ENCODE results near the gene PEX11B. TPM values are rescaled to one million over a fixed set of nuclear protein-coding genes. Genes with fewer than 3 reads are reported as not detected.
A peak's percentile ranks its signal among the peaks of the same experiment; 100 is the strongest.

PEX11B gene, protein sequence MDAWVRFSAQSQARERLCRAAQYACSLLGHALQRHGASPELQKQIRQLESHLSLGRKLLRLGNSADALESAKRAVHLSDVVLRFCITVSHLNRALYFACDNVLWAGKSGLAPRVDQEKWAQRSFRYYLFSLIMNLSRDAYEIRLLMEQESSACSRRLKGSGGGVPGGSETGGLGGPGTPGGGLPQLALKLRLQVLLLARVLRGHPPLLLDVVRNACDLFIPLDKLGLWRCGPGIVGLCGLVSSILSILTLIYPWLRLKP
- 20.7 TPM for total RNA-seq

DNA sequence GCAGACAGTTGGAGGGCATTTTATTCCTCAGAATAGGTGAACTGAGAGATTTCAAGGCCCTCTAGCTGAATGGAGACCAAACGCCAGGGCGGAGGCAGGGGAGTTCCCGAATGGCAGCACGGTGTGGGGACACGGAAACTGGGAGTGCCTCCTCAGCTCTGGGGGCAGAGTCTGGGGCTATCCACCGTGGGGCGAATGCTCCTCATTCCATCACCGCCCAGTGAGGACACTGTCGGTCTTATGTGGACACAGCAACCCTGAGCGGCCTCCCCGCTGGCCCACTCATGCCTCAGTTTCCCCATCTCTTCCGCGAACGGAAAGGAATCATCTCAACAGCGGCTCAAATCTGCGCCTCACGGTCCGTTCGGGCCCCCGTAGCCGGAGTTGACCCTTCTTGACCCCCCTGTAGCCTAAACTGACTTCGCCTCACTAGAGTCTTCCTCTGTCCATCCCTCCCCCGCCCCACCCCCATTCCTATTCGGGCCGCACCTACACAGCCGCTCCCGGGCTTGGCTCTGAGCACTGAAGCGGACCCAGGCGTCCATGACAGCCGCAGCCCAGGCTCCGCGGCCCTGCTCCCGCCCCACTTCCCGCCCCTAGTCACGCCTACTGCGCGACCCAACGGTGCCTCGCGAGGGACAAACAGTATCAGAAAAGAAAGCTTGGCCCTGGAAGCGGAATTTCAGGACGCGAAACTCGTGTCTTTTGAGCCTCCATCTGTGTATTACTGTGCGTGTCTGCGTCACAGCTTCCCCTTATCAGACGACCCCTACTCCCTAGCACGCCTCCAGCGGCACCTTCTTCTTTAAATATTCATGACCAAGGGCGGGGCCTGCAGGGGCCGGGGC, at the start of gene PEX11B:
PEX11B (minus strand) TSS at position 574 of the 848 bp plus-strand sequence; CDS start at position 545, 29 bp downstream.
- intact Hi-C loops (cut with DNase I): no loop called here
- peak; percentile 98 for ATAC-seq

DNA sequence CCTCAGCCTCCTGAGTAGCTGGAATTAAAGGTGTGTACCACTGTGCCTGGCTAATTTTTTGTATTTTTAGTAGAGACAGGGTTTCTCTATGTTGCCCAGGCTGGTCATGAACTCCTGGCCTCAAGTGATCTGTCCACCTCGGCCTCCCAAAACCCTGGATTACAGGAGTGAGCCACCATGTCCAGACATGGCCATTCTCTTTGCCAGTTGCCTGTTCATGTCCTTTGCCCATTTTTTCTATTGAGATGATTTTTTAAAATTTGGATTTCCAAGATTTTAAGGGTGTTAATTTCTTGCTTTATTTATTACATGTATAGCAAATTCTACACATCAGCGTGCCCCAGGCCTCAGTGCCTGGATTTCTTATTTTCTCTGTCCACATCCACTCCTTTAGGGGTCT, 48.8 kb upstream of the PEX11B start:
- intact Hi-C loops (cut with DNase I): no loop called here
- ATAC-seq: no peak

More for the DNA sequence above, at the start of gene PEX11B:
- DNase-seq (ENCODE audit: low spot score): peak; percentile 94

DNA sequence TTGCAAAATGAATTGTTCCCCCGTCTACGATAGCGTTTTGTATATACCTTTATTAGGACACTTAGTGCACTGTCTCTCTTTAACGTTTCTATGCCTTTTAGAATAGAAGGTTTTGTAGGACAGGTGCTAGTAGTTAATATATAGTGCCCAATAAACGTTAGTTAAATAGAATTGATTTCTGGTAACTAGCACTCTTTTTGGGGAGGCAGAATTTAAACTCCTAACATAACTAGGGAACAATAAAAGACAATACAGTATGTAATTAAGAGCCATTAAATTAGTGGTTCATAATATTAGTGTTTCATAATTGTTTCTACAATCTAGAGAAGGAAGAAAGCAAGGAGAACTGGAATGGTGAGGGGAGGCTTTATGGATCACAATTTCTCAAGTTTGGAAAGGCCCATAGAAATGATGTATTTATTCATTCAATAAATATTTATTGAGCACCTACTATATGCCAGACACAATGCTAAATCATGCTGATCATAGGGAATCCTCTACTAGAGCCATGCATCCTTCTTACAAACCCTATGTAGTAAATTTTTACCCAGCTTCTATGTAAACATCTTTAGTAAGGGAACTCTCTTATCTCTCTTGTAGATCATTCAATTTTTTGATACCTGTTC, 46.7 kb upstream of the PEX11B start:
- DNase-seq (ENCODE audit: low spot score) (no peak), ATAC-seq (no peak)
- intact Hi-C loops (cut with DNase I): no loop called here

More for the DNA sequence above, 48.8 kb upstream of the PEX11B start:
- no peak for DNase-seq (ENCODE audit: low spot score)

DNA sequence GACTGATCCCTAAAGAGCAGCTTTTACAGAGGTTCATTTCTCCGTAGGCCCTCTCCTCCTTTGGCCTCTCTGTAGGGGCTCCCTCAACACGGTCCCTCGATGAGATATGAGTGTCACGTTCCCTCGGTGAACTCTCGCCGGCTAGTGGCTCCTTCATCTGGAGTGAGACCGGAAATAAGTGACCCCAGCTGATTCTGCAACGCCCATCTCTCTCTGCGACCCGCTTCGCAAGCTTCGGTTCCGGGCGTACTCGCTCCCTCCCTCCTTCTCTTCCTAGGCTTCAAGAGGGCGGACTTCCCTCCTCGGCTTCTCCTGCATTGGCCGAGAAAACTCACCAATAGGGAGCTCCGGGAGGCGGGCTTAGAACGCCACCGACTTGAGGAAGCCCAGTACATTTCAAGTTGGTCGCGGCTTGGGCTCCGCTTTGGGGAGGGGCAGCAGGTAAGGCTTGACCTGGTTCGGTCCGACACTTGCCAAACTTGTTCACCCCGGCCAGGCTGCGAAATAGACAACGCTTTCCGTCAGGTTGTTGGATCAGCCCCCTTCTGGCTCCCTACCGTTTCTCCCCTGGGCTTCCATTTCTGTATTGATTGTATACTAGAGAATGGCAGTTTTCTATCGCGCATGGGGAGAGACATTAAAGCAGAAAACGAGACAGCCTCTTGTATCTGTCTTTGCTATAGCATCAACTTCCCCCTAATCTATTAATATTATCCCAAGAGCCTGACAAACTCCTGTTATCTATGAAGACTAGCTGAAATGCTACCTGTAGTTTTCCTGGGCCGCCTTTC, 46.0 kb upstream of the PEX11B start, which contains the start of the genes ANKRD34A and POLR3GL:
ANKRD34A (minus strand) TSS at position 248 of the 791 bp plus-strand sequence. CDS start 2,816 bp downstream, outside the sequence.
POLR3GL (plus strand) TSS at position 363 of the 791 bp plus-strand sequence. CDS start 10,176 bp downstream, outside the sequence.
- intact Hi-C loops (cut with DNase I): no loop called here
- ATAC-seq (peak; percentile 90), DNase-seq (ENCODE audit: low spot score) (peak; percentile 97)

DNA sequence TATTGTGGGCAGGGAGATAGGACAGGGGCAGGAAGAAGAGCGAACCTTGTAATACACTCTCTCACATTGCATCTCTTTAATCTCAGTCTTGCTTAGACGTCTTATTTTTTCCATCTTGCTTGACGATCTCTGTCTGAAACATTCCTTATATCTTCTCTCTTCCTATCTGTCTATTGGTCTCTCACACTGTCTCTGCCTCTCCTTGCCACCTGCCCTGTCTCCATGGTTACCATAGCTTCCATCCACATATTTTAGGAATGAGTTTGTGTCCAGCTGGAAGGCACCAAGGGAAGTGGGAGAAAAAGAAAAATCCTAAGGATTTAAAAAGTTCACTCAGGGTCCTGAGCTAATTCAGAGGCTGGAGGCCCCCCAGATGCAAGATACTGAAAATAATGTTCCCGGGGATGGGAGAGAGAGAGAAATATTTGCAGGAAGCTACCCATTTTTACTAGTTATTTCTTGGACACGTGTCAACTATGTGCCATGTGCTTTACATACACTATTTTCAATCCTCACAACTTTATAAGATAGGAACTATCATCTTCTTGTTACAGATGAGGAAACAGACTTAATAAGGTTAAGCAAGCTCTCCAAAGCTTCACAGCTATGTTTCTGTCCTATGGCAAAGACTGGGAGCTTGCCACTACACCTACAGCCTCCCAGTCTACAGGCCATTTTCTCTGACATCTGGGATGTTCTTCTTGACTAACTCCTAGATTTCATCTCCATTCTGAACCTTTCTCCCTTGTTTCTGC, 44.9 kb upstream of the PEX11B start:
- no peak for ATAC-seq
- no peak for DNase-seq (ENCODE audit: low spot score)
- intact Hi-C loops (cut with DNase I): no loop called here

DNA sequence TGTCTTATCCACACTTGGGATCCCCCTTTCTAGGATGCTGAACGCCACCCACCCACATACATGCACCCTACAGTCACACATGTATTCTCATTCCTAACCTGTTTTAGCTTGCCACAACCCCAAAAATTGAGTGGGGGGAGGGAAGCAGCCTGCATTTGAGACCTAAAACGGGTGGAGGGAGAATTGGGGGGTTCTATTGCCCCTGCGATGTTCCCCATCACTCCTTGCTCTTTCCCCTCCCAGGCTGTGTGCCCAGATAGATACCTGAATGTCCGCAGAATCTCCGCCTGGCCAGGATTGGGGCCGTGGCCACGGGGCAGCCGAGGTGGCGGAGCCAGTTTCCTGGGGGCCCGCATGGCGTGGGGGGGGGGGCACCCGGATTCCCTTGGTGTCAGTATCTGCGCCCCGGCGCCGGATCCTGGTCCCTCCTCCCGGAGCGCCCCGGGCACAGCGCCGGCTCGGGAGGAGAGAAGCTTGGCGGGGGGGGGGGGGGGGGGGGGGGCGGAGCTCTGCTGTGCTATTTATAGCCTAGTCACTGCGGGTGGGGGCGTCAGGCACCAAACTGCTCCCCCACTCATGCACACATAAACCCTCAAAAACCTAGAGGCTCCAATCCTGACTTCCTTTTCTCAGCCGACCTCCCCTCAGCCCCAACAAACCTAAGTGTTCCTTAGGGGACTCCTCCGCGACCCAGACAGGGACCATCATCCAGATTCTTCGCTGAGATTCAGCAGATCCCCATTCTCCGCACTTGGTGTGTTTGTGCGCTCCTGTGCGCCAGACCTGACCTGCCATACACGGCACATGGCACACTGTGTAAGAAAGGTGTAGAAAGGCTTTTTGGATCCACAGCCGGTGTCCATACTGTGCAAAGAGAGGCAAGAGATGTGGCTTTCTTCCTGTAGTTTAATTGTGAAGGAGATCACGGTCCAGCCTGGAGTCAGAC, 43.9 kb upstream of the PEX11B start:
- intact Hi-C loops (cut with DNase I): no loop called here
- peak; percentile 3 for ATAC-seq
- DNase-seq (ENCODE audit: low spot score): peak; percentile 73

DNA sequence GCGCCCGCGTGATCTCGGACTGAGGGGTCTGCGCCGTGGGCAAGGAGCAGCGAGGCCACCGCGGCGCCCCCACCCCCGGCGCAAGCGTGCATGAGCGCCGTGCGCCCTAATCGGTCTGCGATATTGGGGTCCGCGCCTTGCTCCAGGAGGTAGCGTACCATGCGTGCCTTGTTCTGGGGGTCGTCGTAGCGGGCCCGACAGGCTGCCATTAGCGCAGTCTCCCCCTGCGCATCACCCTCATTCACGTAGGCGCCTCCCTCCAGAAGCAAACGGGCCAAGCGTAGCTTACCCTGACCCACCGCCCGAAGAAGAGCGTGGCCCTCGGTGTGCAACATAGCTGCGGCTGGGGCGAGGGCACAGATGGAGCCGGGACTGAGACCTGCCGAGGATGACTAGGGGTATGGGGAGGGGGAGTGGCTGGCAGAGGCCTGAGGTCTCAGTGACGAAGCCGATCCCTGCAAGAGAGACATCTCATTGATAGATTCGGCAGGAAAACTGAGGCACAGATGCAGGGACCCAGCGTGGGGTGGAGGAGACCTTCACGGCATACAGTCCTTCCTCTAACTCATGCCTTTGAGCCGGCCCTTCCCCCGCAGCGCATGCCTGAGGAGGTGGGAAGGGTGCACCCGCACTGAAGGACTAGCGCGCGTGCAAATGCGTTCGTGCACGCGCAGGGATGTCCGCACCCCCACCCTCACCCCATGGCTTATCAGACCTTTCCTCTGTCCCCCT, 43.1 kb upstream of the PEX11B start:
- intact Hi-C loops (cut with DNase I): no loop called here

DNA sequence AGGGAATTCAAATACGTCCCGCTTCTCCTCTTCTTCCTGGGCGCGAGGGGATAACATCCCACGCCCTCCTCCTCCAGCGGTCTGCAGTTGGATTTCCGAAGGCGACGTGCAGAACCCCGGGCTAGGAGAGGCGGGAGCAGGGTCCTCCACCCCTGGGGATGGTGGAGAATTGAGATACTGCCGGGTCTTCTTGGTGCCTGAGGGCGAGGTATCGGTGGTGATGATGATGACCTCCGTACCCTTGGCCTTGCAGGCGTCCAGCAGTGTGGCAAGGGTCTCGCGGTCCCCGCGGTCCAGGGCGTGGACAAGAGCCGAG, 42.5 kb upstream of the PEX11B start:
- intact Hi-C loops (cut with DNase I): no loop called here
- DNase-seq (ENCODE audit: low spot score) (peak; percentile 69), ATAC-seq (no peak)

More for the DNA sequence above, 43.1 kb upstream of the PEX11B start:
- peak; percentile 80 for DNase-seq (ENCODE audit: low spot score)
- no peak for ATAC-seq

DNA sequence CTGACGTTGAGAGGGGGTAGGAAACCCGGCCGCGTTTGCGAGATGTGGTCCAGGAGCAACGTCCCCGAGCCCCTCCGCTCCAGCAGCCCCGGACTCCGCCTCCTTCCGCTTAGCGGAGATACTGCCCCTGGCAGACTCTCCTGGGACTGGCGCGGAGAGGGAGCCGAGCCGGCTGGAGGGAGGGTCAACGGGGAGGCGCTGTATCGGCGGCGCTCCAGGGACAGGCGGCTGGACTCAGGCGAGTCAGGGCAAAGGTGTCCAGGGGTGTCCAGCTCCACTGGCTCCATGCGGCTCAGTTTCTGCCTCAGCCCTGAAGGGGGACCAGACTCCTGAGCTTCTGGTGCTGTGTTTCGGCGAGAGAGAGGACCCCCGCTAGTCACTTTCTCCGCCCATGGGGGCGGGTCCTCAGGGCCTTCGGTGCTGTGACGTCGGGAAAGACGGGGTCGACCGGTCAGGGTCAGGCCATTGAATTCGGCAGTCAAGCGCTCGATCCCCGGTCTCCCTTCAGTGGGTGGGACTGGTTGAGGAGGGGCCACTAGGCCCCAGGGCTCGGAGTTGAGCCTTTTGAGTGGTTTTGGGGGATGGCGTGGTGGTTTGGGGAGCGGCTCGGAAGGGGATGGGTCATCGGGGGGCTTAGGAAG, 42.1 kb upstream of the PEX11B start:
- ATAC-seq (peak; percentile 56), DNase-seq (ENCODE audit: low spot score) (peak; percentile 88)
- intact Hi-C loops (cut with DNase I): no loop called here

DNA sequence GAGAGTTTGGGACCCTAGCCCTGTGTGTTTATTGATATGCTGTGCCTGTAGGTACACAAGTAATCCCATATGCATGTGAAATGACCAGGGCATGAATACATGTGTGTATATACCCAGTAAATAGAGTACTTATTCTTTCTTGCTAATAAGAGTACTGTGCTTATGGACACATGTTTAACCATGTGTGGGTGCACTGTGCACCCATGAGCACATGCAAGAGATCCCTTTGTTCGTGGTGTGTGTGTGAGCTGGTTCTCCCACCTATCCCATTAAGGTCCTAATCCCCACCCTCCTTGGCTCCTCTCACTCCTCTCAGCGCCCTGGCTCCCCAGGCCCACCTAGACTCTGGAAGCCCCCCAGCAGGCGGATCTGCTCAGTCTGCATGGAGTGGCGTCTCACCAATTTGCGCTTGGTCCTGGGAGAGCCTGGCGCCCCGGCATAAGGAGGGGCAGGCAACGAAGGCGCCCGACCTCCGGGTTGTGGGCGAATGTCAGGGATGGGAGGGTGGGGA, 41.5 kb upstream of the PEX11B start:
- DNase-seq (ENCODE audit: low spot score) (no peak), ATAC-seq (no peak)
- intact Hi-C loops (cut with DNase I): no loop called here

DNA sequence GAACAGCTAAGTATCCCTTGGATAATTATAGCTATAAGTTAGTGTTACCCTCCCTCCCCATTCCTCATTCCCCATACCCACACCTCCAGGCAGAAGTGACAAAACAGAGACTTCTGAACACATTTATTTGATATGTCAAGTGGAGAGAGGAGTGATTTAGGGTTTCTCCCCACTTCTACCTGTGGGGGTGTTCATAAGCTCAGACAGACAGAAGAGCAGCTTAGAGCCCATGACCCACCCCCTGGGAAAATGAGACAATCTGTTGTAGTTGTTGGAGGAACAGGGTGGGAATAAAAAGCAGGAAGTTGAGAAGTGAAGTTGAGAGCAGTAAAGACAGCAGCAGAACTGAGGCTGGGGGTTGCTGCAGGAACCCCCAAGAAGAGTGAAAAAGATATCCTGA, 40.8 kb upstream of the PEX11B start:
- ATAC-seq (no peak), DNase-seq (ENCODE audit: low spot score) (no peak)
- intact Hi-C loops (cut with DNase I): no loop called here

DNA sequence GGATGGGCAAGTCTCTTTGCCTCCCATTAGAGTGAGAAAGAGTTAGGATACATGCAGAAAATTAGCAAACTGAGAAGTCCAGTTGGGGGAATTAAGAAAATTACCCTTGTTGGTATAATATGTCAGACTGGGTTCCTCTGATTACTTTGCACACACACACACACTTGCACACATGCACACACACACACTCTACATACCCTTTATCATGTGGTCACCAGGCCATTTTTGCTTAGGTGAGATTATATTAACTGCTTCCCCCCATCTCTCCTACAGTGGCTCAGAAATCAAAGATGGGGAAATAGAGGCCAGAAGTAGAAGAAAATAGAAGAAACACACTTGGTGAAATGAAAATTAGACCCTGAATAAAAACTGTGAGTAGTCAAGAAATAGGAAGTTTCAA, 40.2 kb upstream of the PEX11B start:
- intact Hi-C loops (cut with DNase I): no loop called here
- ATAC-seq: no peak
- no peak for DNase-seq (ENCODE audit: low spot score)

DNA sequence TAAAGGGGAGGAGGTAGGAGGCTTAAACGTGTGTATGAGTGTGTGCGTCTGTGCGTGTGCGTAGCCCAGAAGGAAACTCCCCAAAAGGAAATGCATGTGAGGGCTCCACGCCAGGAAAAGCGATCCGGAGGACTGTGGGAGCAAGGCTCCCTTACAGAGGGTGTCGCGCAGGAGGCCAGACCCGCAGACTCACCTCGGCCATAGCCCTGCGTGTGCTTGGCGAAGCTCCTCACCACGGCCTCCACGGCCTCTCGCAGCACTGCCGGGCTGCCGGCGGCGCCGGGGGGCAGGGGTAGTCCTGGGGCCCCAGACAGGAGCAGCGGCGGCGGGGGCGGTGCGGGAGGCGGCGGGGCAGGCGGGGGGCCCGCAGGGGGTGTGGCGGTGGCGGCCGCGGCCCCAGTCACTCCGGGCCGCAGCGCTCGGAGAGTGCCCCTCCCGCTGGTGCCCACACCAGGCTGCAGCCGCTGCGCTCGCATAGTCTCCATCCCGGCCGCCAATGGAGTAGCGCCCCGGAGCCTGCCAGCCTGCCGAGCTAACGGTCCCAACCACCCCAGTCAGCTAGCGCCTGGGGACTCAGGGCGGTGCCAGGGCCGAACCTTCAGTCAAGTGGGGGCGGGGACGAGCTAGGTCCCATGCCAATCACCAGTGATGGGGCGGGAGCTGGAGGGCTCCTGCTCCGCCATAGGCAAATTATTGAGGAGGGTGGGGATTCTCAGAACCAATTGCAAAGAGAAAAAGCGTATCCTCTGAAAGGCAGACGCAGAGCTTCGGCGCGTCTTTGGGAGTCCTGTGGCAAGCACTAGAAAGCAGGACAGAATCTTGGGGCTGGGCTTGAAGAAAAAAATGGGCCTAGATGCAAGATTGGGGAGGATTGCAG, 39.2 kb upstream of the PEX11B start, which contains the start of gene LIX1L:
LIX1L (minus strand) TSS at position 575 of the 877 bp plus-strand sequence; CDS start at position 485, 90 bp downstream.
- intact Hi-C loops (cut with DNase I): no loop called here
- ATAC-seq (peak; percentile 92), DNase-seq (ENCODE audit: low spot score) (peak; percentile 98)

DNA sequence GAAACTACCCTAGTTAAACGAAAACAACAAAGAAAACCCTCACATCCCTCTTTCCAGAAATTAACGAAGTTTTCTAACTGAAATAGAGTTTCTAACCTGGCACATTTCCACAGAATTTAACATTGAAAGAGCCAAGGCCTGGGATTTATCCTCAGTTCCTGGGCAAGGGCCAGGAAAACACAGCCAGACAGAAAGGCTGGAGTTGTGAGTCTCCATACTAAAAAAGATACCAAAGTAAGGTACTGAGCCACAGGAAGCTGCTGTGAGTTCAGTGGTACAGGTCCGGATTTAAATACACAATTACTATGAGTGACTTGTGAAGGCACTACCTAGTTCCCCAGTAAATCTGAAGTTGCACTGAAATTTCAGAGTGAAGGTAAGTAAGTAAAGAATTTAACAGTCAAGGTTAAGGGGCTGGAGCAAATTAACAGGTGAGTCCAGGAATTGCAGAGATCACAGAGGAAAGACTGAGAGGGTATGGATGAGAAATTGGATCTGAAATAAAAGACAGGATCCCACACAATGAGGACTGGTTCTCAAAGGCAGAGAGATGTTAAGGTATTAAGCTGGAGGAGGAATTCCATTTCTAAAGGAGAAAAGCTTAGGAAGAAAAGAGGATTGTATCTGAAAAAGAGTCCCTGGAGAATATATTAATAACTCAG, 38.4 kb upstream of the PEX11B start:
- no peak for DNase-seq (ENCODE audit: low spot score)
- intact Hi-C loops (cut with DNase I): no loop called here
- no peak for ATAC-seq
